Stimulated activated CD4-positive, alpha-beta T cell treated with anti-CD3 and anti-CD28 coated beads, Interleukin-15, amount 100 ng/mL, for 48 hours (primary cell): ENCODE data around the gene PBX1.
A peak's percentile ranks its signal among the peaks of the same experiment; 100 is the strongest.

Experiments
- DNase-seq, 2 donors: peaks; one replicate each; pipeline ENCODE4 v3.0.0-alpha.2; 2020; ENCODE audit warnings: low read depth in 2 of 2

Gene PBX1

DNA sequence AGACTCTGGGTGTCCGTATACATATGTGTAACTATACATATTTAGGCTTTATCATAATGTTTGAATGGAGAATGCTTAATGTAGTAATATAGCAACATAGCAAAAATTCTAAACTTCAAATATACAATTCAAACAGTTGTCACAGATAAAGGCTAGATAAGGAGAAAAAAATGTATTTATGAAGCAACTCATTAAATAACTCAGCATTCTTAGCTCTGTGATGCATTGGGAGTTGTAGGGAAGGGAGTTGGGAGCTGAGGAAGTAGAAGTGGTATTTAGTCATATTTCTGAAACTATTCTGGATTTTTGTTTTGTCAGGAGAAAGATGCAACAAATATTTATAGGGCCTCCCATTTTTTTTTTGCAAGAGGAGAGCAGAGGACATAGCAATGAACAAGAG is 197.8 kb downstream of the PBX1 start:
- DNase-seq: no peak

GRCh38 chr1:164757625-164758024 is 198.6 kb downstream of the PBX1 start:
- no peak for DNase-seq

DNA sequence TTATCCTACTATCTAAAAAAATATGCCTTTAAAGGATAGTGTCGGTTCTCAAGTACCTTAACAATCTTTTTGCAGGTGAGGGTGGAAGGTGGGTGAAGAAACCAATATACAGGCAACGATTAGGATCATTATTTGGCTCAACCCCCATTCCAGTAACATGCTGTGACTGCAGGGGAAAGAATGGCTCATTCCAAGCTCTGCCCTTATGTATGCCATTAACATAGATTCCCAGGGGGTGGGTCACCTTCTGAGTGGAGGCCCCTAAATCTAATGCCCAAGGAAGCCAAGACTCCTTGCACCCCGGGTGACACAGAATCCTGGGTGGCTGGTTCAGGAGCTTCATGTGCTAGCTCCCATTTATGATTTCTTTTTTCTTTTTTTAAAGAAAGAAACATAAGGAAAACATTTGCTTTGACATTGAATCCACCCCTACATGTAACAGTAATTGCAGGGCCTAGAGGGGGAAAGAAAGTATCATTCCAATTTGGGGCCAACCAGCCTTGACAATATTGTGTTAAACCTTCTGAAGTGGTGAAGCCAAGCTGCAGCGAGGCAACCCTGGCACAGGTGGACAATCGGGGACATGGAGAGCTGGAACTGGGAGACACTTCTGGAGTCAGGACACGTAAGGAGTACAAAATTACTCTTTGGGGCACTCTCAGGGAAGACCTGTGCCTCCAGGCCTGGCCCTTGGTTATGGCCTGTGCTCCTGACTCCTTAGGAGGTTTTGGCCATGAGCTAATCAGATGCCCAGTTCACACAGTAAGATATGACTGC is 200.3 kb downstream of the PBX1 start:
- no peak for DNase-seq

DNA sequence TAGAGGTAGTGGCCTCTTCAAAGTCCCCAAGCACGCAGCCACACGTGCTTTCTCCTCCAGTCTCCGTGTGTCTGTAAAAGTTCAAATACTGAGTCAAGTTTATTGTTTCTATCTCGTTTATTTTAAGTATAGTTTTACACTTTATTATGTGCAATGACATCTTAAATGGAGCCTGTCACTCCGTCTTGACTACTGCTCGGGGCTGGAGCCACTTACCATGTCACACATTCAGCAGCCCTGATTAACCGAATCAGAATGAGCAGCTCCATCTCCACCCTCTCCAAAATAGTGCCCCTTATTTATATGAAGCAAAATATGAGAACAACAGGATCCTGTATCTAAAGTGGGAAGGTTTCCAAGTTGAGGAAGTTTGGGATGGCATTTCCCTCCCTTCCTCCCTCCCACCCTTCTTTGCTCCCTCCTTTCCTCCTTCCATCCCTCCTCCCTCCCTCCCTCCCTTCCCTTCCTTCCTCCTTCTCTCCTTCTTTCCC is 201.0 kb downstream of the PBX1 start:
- DNase-seq: no peak

- DNase-seq: no peak
Observed at GRCh38 chr1:164760569-164760968, 201.6 kb downstream of the PBX1 start.

- DNase-seq: no peak
Observed at GRCh38 chr1:164761009-164761408, 202.0 kb downstream of the PBX1 start.

GRCh38 chr1:164763098-164763497 is 204.1 kb downstream of the PBX1 start:
- DNase-seq: no peak

- DNase-seq: no peak
Observed at GRCh38 chr1:164764333-164764732, 205.3 kb downstream of the PBX1 start.

DNA sequence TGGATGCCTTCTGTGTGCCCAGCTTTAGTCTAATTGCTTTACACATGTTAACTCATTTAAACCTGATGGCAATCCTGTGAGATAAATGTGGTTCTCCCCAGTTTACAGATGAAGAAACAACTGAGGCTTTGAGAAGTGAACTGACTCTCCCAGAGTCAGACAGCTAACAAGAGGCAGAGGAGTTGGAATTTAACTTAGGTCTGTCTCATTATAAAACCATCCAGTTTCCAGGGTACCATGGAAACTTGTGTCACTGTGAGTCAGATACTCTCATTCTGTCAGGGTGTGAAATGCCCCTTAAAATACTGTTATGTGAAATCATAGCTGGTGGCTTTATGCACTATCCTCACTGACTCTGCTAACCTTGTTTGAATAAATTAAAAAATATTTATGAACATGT is 206.6 kb downstream of the PBX1 start:
- DNase-seq: no peak

- no peak for DNase-seq
Observed at GRCh38 chr1:164765992-164766720, 207.2 kb downstream of the PBX1 start.

GRCh38 chr1:164767752-164768402 is 208.9 kb downstream of the PBX1 start:
- no peak for DNase-seq

DNA sequence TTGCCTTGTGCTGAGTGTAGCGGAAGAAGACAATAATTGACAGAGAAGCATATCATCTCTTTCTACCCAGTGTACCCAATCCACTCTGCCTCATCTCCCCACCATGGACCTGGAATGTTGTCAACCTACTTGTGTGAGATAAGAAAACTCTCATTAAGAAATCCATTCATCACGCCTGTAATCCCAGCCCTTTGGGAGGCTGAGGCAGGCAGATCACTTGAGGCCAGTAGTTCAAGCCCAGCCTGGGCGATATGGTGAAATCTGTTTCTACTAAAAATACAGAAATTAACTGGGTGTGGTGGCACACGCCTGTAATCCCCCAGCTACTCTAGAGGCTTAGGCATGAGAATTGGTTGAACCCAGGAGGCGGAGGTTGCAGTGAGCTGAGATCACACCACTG is 209.6 kb downstream of the PBX1 start:
- DNase-seq: no peak

DNA sequence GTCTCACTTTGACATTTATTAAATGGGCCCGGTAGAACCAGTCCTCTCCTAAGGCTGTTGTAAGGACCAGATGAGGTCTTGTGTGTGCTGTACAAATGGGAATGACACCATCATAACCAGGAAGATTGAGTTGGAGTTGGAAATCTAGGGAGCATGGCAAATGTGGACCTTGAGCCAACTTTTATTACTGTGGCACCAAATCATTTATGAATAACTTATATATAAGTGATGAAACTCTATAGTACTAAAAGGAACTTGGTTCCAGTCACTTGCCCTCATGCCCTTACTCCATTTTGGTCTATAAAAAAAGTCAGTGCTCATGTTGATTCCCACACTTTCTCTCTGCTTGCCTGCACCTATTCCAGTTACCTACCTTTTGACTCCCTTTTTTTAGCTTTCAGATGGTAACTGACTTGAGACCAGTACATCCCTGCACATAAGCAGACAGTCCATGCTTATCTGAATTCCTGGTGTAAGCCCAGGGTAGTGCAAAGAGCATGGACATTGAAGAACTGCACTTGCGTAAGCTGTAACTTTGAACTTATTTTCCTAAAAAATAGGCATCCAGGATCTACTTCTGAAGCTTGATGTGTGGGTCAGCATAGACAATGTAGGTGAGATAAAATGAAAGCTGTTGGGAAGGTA is 210.6 kb downstream of the PBX1 start:
- no peak for DNase-seq

DNA sequence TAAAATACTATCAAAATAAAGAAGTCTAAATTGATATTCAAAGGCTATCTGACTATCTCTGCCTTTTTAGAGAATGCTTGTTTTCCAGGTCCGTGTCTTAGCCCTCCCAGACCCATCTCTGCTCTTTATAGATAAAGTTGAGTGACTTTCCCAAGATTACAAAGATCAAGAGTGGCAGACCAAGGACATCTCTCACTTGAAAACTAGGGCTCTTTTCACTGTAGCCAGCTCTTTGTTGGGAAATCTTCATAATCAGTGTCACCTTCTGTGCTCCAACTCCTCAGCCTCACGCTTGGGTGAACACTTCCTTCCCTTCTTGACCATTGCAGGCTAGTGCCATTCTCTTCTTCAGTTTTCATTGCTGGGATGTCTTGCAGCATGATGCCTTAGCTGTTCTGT is 211.1 kb downstream of the PBX1 start:
- no peak for DNase-seq

GRCh38 chr1:164771041-164771618 is 212.1 kb downstream of the PBX1 start:
- DNase-seq: no peak

GRCh38 chr1:164771619-164772361 is 212.8 kb downstream of the PBX1 start:
- no peak for DNase-seq

DNA sequence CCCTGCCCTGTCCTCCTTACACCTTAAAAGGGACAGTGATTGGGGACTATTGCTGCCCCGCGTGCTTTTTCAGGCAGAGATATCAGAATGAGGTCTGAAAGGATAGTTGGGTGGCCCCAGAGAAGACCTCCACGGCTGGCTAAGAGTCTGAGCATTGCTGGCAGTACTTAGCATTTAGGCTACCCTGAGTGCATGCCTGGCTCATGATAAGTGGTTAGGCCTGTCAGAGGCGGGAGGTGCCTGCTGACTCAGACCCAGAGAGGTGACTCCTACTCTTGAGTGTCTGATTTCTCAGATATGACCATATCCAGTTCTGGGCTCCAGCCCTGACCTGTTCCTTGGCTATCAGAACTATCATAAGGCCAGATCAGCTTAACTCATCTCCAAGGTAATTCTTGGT is 213.7 kb downstream of the PBX1 start:
- DNase-seq: peak in 1 of 2 donors; percentile 4

DNA sequence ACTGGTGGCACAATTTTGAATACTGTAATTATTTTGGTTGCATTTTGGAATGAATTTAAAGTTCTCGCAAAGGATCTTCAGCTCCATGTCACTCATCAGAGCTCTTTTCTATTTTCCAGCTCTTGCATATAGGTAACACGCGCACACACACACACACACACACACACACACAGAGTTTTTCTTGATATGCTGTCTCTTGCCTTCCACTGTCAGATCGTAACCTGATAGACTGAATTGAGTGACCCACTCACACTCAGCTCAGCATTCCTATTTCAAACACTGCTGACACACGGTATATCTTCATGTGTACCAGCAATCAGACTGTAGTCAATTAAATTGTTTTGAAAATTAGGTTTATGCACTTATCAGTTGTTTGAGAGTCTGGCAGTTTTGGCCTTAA is 214.1 kb downstream of the PBX1 start:
- DNase-seq: no peak

DNA sequence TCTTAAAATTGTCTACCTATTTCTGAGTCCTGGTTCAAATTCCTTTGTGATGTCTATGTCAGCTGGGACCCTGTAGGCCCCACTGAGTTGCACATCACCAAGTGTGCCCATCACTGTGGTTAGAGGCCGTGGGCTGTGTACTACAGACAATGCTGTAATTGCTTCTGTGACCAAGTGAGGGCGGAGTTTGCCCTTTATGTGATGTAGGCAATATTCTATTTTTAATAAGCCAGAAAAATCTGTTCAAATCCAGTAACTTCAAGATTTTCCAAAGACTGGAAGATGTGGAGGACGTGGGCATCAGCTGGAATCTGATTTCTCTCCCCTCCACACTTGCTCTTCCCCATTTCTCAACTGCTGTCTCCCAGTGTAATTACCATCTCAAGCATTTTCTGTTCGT is 215.4 kb downstream of the PBX1 start:
- DNase-seq: no peak

- no peak for DNase-seq
Observed at GRCh38 chr1:164774819-164775654, 216.1 kb downstream of the PBX1 start.
